Natural killer cell treated with Interleukin-12 subunit alpha and Interleukin-12 subunit beta and Interleukin-15 and Interleukin-18, amount 100 ng/mL, for 72 hours (primary cell): ENCODE data around the gene RAB3A. TPM values are rescaled to one million over a fixed set of nuclear protein-coding genes. Genes with fewer than 3 reads are reported as not detected.

Source experiments
- ATAC-seq, 2 donors: fragments of 150-1000 bp; cut with Tn5 transposase in 1 of 2; sonication (Bioruptor Pico), chemical (Tn5 transposase) in 1 of 2; 2 replicates each; pipeline ENCODE4 v1.10.0; 2021
- DNase-seq: peaks from one replicate; pipeline ENCODE4 v3.0.0; 2022; ENCODE audit warnings: low spot score
- H3K27ac Mint-ChIP-seq, 2 donors: 1 replicate in 1 of 2; 2 replicates in 1 of 2; pipeline ENCODE4 v1.8.0; 2022; ENCODE audit warnings: mixed read lengths in 2 of 2, mild to moderate bottlenecking in 1 of 2, moderate library complexity in 1 of 2
- H3K27me3 Mint-ChIP-seq, 2 donors: 1 replicate in 1 of 2; 2 replicates in 1 of 2; pipeline ENCODE4 v1.8.0; 2022; ENCODE audit warnings: mixed read lengths in 2 of 2
- H3K36me3 Mint-ChIP-seq: one replicate; pipeline ENCODE4 v1.8.0; 2022; ENCODE audit warnings: mixed read lengths
- H3K4me1 Mint-ChIP-seq, 2 donors: 1 replicate in 1 of 2; 2 replicates in 1 of 2; pipeline ENCODE4 v1.8.0; 2022; ENCODE audit warnings: low read depth in 2 of 2, mixed read lengths in 2 of 2, mild to moderate bottlenecking in 1 of 2
- H3K4me3 Mint-ChIP-seq: one replicate; pipeline ENCODE4 v1.8.0; 2022; ENCODE audit warnings: mixed read lengths
- H3K9me3 Mint-ChIP-seq: 2 replicates; pipeline ENCODE4 v1.8.0; 2022; ENCODE audit warnings: mixed read lengths
- total RNA-seq, 2 donors: library from RNA; stranded (reverse); gene quantifications; one replicate each; pipeline ENCODE4 v1.2.3, GENCODE V29; 2022

RAB3A gene
- total RNA-seq, 2 donors from 2014 or later = 3.9 to 5.1 TPM

GRCh38 chr19:18176367-18177310 lies 27.2 kb downstream of the RAB3A start:
- Mint-ChIP-seq H3K27me3 (no peaks in the 10 kb centered on the region), H3K36me3 (no peaks in the 10 kb centered on the region), H3K27ac (peak overlapping the region in 1 of 2 donors; percentile 8), H3K4me1 (peaks cover 22 to 27% of the 10 kb centered on the region in 2 donors), H3K4me3 (no peak overlapping the region), H3K9me3 (no peaks in the 10 kb centered on the region)
- ATAC-seq (no peak), DNase-seq (peak; percentile 49)

DNA sequence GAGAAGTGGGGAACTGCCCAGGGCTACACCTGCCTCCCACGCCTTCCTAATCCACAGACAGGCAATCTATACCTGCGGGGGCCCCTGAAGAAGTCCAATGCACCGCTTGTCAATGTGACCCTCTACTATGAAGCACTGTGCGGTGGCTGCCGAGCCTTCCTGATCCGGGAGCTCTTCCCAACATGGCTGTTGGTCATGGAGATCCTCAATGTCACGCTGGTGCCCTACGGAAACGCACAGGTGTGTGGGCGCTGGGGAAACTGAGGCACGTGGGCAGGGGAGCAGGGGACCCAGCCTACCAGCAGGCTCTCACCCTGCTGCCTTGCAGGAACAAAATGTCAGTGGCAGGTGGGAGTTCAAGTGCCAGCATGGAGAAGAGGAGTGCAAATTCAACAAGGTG lies 28.9 kb downstream of the RAB3A start:
- Mint-ChIP-seq H3K27me3 (no peaks in the 10 kb centered on the region), H3K4me3 (peak overlapping the region; percentile 87), H3K4me1 (peaks cover 25 to 30% of the 10 kb centered on the region in 2 donors), H3K9me3 (no peaks in the 10 kb centered on the region), H3K36me3 (no peaks in the 10 kb centered on the region), H3K27ac (peak overlapping the region in 1 of 2 donors; percentile 95)
- DNase-seq = peak; percentile 52
- ATAC-seq = no peak

GRCh38 chr19:18173572-18174288 lies 30.1 kb downstream of the RAB3A start, which contains the start of gene IFI30:
Gene IFI30 (plus strand): TSS chr19:18173813. CDS start chr19:18173842, 29 bp downstream.
- peak; percentile 87 for DNase-seq
- peak within 1 kb of the TSS; percentile 83 to 95 for H3K27ac Mint-ChIP-seq
- H3K9me3 Mint-ChIP-seq = no peaks in the 10 kb centered on the region
- H3K36me3 Mint-ChIP-seq = no peaks in the 10 kb centered on the region
- H3K4me3 Mint-ChIP-seq = peak within 1 kb of the TSS; percentile 87
- H3K27me3 Mint-ChIP-seq = no peaks in the 10 kb centered on the region
- peaks cover 25 to 30% of the 10 kb centered on the region in 2 donors for H3K4me1 Mint-ChIP-seq
- peak; percentile 83 to 89 for ATAC-seq

GRCh38 chr19:18173054-18173571 lies 30.7 kb downstream of the RAB3A start:
- Mint-ChIP-seq H3K27ac (peak overlapping the region; percentile 83 to 95), H3K4me3 (peak overlapping the region; percentile 87), H3K27me3 (no peaks in the 10 kb centered on the region), H3K36me3 (no peaks in the 10 kb centered on the region), H3K4me1 (peaks cover 25 to 31% of the 10 kb centered on the region in 2 donors), H3K9me3 (no peaks in the 10 kb centered on the region)
- DNase-seq = peak; percentile 74
- ATAC-seq = peak; percentile 1 to 28

- Mint-ChIP-seq H3K9me3 (no peaks in the 10 kb centered on the region), H3K27ac (peak overlapping the region; percentile 83 to 95), H3K4me1 (peaks cover 25 to 33% of the 10 kb centered on the region in 2 donors), H3K27me3 (no peaks in the 10 kb centered on the region), H3K36me3 (no peaks in the 10 kb centered on the region), H3K4me3 (peak overlapping the region; percentile 87)
- DNase-seq (peak; percentile 35), ATAC-seq (no peak)
Observed at GRCh38 chr19:18172331-18173053, 31.4 kb downstream of the RAB3A start.

DNA sequence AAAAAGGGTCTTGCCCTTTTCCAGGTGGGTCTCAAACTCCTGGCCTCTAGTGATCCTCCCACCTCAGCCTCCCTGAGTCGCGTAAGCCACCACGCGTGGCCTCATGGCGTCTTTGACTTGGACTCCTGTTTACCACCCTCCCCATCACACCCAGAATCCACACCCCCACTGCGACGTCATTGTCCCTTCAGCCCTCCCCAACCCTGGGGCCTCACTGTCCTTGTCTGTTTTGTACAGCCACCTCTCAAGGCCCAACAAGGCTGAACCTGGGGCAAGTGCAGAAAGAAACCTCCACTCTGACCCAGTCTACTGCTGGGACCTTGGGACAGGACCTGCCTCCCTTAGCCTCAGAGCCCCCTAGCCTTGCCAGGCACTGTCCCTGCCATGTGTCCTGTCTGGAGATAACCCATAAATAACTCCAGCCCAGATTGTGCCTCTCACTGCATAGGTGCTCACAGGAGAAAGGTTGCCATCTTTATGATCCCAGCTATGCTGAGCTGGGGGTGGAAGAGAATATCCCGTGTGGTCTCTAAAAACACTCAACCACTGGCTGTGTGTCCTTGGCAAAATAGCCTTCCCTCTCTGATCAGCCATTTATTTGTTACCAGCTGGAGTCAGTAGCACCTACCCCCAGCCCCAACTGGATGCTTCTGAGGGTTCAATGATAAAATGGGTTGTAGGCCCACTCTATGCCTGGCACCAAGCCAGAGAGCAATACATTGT lies 32.1 kb downstream of the RAB3A start:
- H3K4me1 Mint-ChIP-seq = peaks cover 25 to 33% of the 10 kb centered on the region in 2 donors
- peak overlapping the region; percentile 18 to 95 for H3K27ac Mint-ChIP-seq
- H3K9me3 Mint-ChIP-seq = no peaks in the 10 kb centered on the region
- DNase-seq = peak; percentile 56
- H3K27me3 Mint-ChIP-seq = no peaks in the 10 kb centered on the region
- no peak overlapping the region for H3K4me3 Mint-ChIP-seq
- ATAC-seq = no peak
- no peaks in the 10 kb centered on the region for H3K36me3 Mint-ChIP-seq

GRCh38 chr19:18170714-18171255 lies 33.1 kb downstream of the RAB3A start:
- peaks cover 3% of the 10 kb centered on the region for H3K36me3 Mint-ChIP-seq
- no peaks in the 10 kb centered on the region for H3K27me3 Mint-ChIP-seq
- H3K9me3 Mint-ChIP-seq = no peaks in the 10 kb centered on the region
- ATAC-seq (no peak), DNase-seq (peak; percentile 26)
- H3K4me1 Mint-ChIP-seq = peaks cover 25 to 28% of the 10 kb centered on the region in 2 donors
- H3K4me3 Mint-ChIP-seq = no peak overlapping the region
- H3K27ac Mint-ChIP-seq = peak overlapping the region; percentile 18 to 95

DNA sequence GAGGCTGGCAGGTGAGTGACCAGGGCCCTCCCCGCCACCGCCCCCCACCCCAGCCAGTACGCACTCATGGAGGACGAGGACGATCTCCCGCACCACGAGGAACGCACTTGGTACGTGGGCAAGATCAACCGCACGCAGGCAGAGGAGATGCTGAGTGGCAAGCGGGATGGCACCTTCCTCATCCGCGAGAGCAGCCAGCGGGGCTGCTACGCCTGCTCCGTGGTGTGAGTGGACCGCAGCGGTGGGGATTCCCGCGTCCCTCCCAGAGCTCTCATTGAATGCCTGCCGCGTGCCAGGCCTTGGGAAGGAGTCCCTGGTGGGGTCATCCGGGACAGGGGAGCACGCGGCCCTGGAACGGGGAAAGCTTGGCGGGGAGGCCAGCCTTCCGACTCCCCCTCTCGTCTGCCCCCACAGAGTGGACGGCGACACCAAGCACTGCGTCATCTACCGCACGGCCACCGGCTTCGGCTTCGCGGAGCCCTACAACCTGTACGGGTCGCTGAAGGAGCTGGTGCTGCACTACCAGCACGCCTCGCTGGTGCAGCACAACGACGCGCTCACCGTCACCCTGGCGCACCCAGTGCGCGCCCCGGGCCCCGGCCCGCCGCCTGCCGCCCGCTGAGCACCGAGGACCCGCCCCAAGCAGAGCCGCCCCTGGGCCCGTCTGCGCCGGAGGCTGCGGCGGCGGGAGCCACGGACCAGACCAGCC lies 35.0 kb downstream of the RAB3A start:
- ATAC-seq (no peak), DNase-seq (peak; percentile 60)
- no peak overlapping the region for H3K4me3 Mint-ChIP-seq
- H3K4me1 Mint-ChIP-seq = peaks cover 13 to 20% of the 10 kb centered on the region in 2 donors
- no peak overlapping the region for H3K27ac Mint-ChIP-seq
- no peaks in the 10 kb centered on the region for H3K9me3 Mint-ChIP-seq
- H3K27me3 Mint-ChIP-seq = no peaks in the 10 kb centered on the region
- peaks cover 7% of the 10 kb centered on the region for H3K36me3 Mint-ChIP-seq

GRCh38 chr19:18167975-18168645 lies 35.7 kb downstream of the RAB3A start:
- ATAC-seq (peak; percentile 77 to 85), DNase-seq (no peak)
- Mint-ChIP-seq H3K27ac (no peak overlapping the region), H3K27me3 (no peaks in the 10 kb centered on the region), H3K4me3 (no peak overlapping the region), H3K36me3 (peaks cover 7% of the 10 kb centered on the region), H3K9me3 (no peaks in the 10 kb centered on the region), H3K4me1 (peaks cover 11 to 18% of the 10 kb centered on the region in 2 donors)

- no peaks in the 10 kb centered on the region for H3K27me3 Mint-ChIP-seq
- DNase-seq = peak; percentile 29
- H3K27ac Mint-ChIP-seq = no peak overlapping the region
- H3K36me3 Mint-ChIP-seq = peaks cover 7% of the 10 kb centered on the region
- ATAC-seq = no peak
- peaks cover 5 to 12% of the 10 kb centered on the region in 2 donors for H3K4me1 Mint-ChIP-seq
- no peaks in the 10 kb centered on the region for H3K9me3 Mint-ChIP-seq
- no peak overlapping the region for H3K4me3 Mint-ChIP-seq
Observed at GRCh38 chr19:18167011-18167410, 36.8 kb downstream of the RAB3A start.

GRCh38 chr19:18165794-18166544 lies 37.9 kb downstream of the RAB3A start:
- H3K9me3 Mint-ChIP-seq = no peaks in the 10 kb centered on the region
- no peak overlapping the region for H3K4me3 Mint-ChIP-seq
- H3K36me3 Mint-ChIP-seq = peaks cover 7% of the 10 kb centered on the region
- no peaks in the 10 kb centered on the region for H3K27me3 Mint-ChIP-seq
- peaks cover 0 to 6% of the 10 kb centered on the region in 2 donors for H3K4me1 Mint-ChIP-seq
- H3K27ac Mint-ChIP-seq = no peak overlapping the region
- peak; percentile 15 for DNase-seq
- ATAC-seq = no peak
